ENCODE measurements around the gene HLTF.

DNA sequence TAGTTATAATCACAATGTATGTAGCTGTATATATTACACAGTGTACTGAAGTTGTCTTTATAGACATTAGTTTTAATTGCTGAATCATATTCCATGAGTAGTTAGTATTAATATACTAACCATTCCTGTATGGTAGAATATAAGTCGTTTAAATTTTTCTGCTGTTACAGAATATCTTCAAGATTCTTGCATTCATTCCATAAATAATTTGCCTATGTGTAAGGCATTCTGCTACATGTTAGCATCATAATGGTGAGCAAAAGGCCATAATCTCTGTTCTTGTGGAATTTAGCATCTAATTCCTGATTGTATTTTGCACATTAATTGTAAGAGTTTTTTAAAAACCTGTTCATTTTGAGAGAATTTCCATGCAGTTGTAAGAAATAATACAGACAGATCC is 80.9 kb downstream of the HLTF start:
- TF ChIP-seq CTCF (IDR thresholded peaks at IDR 0.05) (no peak), EZH2 (IDR thresholded peaks at IDR 0.05; ENCODE audit: borderline replicate concordance, insufficient read depth, low read depth, low read length, poor library complexity, severe bottlenecking) (no peak)
